Right cardiac atrium (tissue), 5 donors: ENCODE results near the gene ZSCAN21. TPM values are rescaled to one million over a fixed set of nuclear protein-coding genes. Genes with fewer than 3 reads are reported as not detected.

Experiments
- ATAC-seq, 2 donors: fragments of 200-7000 bp; cut with Tn5 transposase; one replicate each; pipeline versions ENCODE4 v1.8.0 to v1.9.1; 2020; ENCODE audit warnings: moderate library complexity in 2 of 2, mild to moderate bottlenecking in 1 of 2
- DNase-seq, 3 donors: peaks; one replicate each; pipeline ENCODE4 v3.0.0-alpha.2; 2020
- H3K27ac ChIP-seq: one replicate; pipeline ENCODE4 v1.5.1; 2013; ENCODE audit warnings: mild to moderate bottlenecking, low read length, control low read depth, moderate library complexity
- H3K27me3 ChIP-seq: one replicate; pipeline ENCODE4 v1.6.1; 2013; ENCODE audit not compliant: control insufficient read depth, insufficient read depth
- H3K4me1 ChIP-seq: one replicate; pipeline ENCODE4 v1.6.1; 2013; ENCODE audit warnings: low read length; ENCODE audit not compliant: control insufficient read depth, insufficient read depth
- H3K4me3 ChIP-seq: one replicate; pipeline ENCODE4 v1.5.1; 2013; ENCODE audit warnings: low read length, control low read depth
- H3K9me3 ChIP-seq: one replicate; pipeline ENCODE4 v1.6.1; 2013; ENCODE audit warnings: low read length; ENCODE audit not compliant: control insufficient read depth
- WGBS: extraction: QIAGEN DNeasy Blood & Tissue Kit; methylation state at CpG from one replicate; pipeline ENCODE4 v1.1.7; 2013; 5-methylcytosine and 5-hydroxymethylcytosine counted together
- intact Hi-C, 4 donors: fragments of 100-400 bp; cut with DNase I; formaldehyde crosslinking; loops; one replicate each; pipeline versions ENCODE4 v1.11.0 to v1.14.0; 2022 to 2023
- polyA plus RNA-seq: library from polyadenylated mRNA; stranded (reverse); fragments of 200-250 nt; gene quantifications from one replicate; pipeline ENCODE4 v1.2.3, GENCODE V29; 2013
- total RNA-seq, 4 donors: library from RNA; stranded (reverse); fragmentation: NEBNext Ultra II Directional; extraction: Animal tissue kit (Norgen Biotek cat#: 25700); gene quantifications; one replicate each; pipeline ENCODE4 v1.2.1, GENCODE V29; 2021
- donor health status: healthy with polysubstance abuse.
- donor health status: DM: no; HTN: yes; CAD: no.
- donor health status: DM: no; HTN: no; CAD: no.
- donor health status: DM: no; HTN: yes; CAD: no; lungs with severe emphysema.
- donor health status: DM: yes; HTN: yes; CAD: no.

The ZSCAN21 gene
- total and polyA plus RNA-seq, 5 donors: 6.2 to 8.6 (median 7.6) TPM

GRCh38 chr7:100079024-100079560, 29.5 kb downstream of the ZSCAN21 start:
- peaks cover 3% of the 10 kb centered on the region for H3K4me1 ChIP-seq
- no peak for DNase-seq
- no peaks in the 10 kb centered on the region for H3K27me3 ChIP-seq
- WGBS: 65% methylated on average over 7 of the region's 7 CpGs
- no peak for ATAC-seq
- H3K4me3 ChIP-seq: no peak overlapping the region
- H3K27ac ChIP-seq: no peak overlapping the region
- H3K9me3 ChIP-seq: no peaks in the 10 kb centered on the region
- intact Hi-C loops: no loop called here

- WGBS: under 1% methylated on average over 34 of the region's 34 CpGs
- Histone ChIP-seq H3K27ac (peak overlapping the region; percentile 60), H3K4me1 (peaks cover 3% of the 10 kb centered on the region), H3K9me3 (no peaks in the 10 kb centered on the region), H3K27me3 (no peaks in the 10 kb centered on the region), H3K4me3 (peak overlapping the region; percentile 76)
- ATAC-seq: peak in 1 of 2 donors; percentile 44
- intact Hi-C loops: loop anchor here in 2 of 4 donors (10.0 kb wide), 1 partner anchor 86 kb away; no protein-coding TSS in a partner anchor
- no peak for DNase-seq
Measured at GRCh38 chr7:100080907-100081534, 31.4 kb downstream of the ZSCAN21 start.

GRCh38 chr7:100081535-100082102, 32.0 kb downstream of the ZSCAN21 start, which contains the start of gene ZNF3:
Gene ZNF3 (minus strand): TSS chr7:100081723. CDS start chr7:100077357, 4,366 bp downstream.
- DNase-seq: peak; percentile 98 to 99 (median 99)
- intact Hi-C loops: loop anchor here in 2 of 4 donors (10.0 kb wide), 1 partner anchor 87 kb away; no protein-coding TSS in a partner anchor
- Histone ChIP-seq H3K27me3 (no peaks in the 10 kb centered on the region), H3K27ac (peak within 1 kb of the TSS; percentile 60), H3K4me1 (peaks cover 3% of the 10 kb centered on the region), H3K9me3 (no peaks in the 10 kb centered on the region), H3K4me3 (peak within 1 kb of the TSS; percentile 76)
- peak; percentile 95 to 97 for ATAC-seq
- under 1% methylated on average over 55 of the region's 55 CpGs for WGBS

- no peak overlapping the region for H3K4me3 ChIP-seq
- peak overlapping the region; percentile 59 for H3K27ac ChIP-seq
- DNase-seq (no peak), ATAC-seq (no peak)
- WGBS: 52% methylated on average over 4 of the region's 4 CpGs
- peaks cover 3% of the 10 kb centered on the region for H3K4me1 ChIP-seq
- H3K27me3 ChIP-seq: no peaks in the 10 kb centered on the region
- no peaks in the 10 kb centered on the region for H3K9me3 ChIP-seq
- intact Hi-C loops: loop anchor here in 2 of 4 donors (10.0 kb wide), 1 partner anchor 88 kb away; no protein-coding TSS in a partner anchor
Measured at GRCh38 chr7:100082978-100083377, 33.4 kb downstream of the ZSCAN21 start.

GRCh38 chr7:100085515-100085914, 35.9 kb downstream of the ZSCAN21 start:
- intact Hi-C loops: loop anchor here in 2 of 4 donors (10.0 kb wide), 1 partner anchor 91 kb away; no protein-coding TSS in a partner anchor
- 50% methylated on average over 3 of the region's 3 CpGs for WGBS
- DNase-seq: no peak

GRCh38 chr7:100087055-100087750, 37.6 kb downstream of the ZSCAN21 start:
- 79% methylated on average over 10 of the region's 10 CpGs for WGBS
- DNase-seq (no peak), ATAC-seq (no peak)

More at GRCh38 chr7:100085515-100085914, 35.9 kb downstream of the ZSCAN21 start:
- Histone ChIP-seq H3K27me3 (no peaks in the 10 kb centered on the region), H3K4me1 (peaks cover 3% of the 10 kb centered on the region), H3K27ac (no peak overlapping the region), H3K4me3 (no peak overlapping the region), H3K9me3 (no peaks in the 10 kb centered on the region)
- ATAC-seq: no peak

GRCh38 chr7:100088095-100088620, 38.6 kb downstream of the ZSCAN21 start:
- no peaks in the 10 kb centered on the region for H3K9me3 ChIP-seq
- H3K4me1 ChIP-seq: peaks cover 3% of the 10 kb centered on the region
- H3K27ac ChIP-seq: peak overlapping the region; percentile 71
- peak overlapping the region; percentile 79 for H3K4me3 ChIP-seq
- intact Hi-C loops: loop anchor here in 2 of 4 donors (10.0 kb wide), 1 partner anchor 93 kb away; no protein-coding TSS in a partner anchor
- ATAC-seq (no peak), DNase-seq (no peak)
- 79% methylated on average over 11 of the region's 11 CpGs for WGBS
- no peaks in the 10 kb centered on the region for H3K27me3 ChIP-seq

More at GRCh38 chr7:100087055-100087750, 37.6 kb downstream of the ZSCAN21 start:
- Histone ChIP-seq H3K9me3 (no peaks in the 10 kb centered on the region), H3K27ac (no peak overlapping the region), H3K4me3 (no peak overlapping the region), H3K4me1 (peaks cover 3% of the 10 kb centered on the region), H3K27me3 (no peaks in the 10 kb centered on the region)
- intact Hi-C loops: loop anchor here in 2 of 4 donors (10.0 kb wide), 1 partner anchor 92 kb away; no protein-coding TSS in a partner anchor

GRCh38 chr7:100088621-100089457, 39.3 kb downstream of the ZSCAN21 start, which contains the start of gene COPS6:
Gene COPS6 (plus strand): TSS chr7:100088969. CDS start chr7:100088991, 22 bp downstream.
- Histone ChIP-seq H3K27ac (peak within 1 kb of the TSS; percentile 71), H3K4me3 (peak within 1 kb of the TSS; percentile 79), H3K9me3 (no peaks in the 10 kb centered on the region), H3K27me3 (no peaks in the 10 kb centered on the region), H3K4me1 (peaks cover 3% of the 10 kb centered on the region)
- WGBS: under 1% methylated on average over 68 of the region's 68 CpGs
- ATAC-seq (peak; percentile 85 to 86), DNase-seq (peak; percentile 86 to 96 (median 94))
- intact Hi-C loops: loop anchor here in 2 of 4 donors (10.0 kb wide), 1 partner anchor 94 kb away; no protein-coding TSS in a partner anchor

GRCh38 chr7:100089458-100090196, 40.1 kb downstream of the ZSCAN21 start:
- H3K4me3 ChIP-seq: peak overlapping the region; percentile 79
- no peak for DNase-seq
- no peaks in the 10 kb centered on the region for H3K9me3 ChIP-seq
- peaks cover 3% of the 10 kb centered on the region for H3K4me1 ChIP-seq
- intact Hi-C loops: loop anchor here in 2 of 4 donors (10.0 kb wide), 1 partner anchor 95 kb away; no protein-coding TSS in a partner anchor
- WGBS: 31% methylated on average over 7 of the region's 7 CpGs
- H3K27me3 ChIP-seq: no peaks in the 10 kb centered on the region
- ATAC-seq: no peak
- H3K27ac ChIP-seq: no peak overlapping the region
